Neural crest cell (in vitro differentiated cells): ENCODE results near the gene GFPT2. TPM values are rescaled to one million over a fixed set of nuclear protein-coding genes. Genes with fewer than 3 reads are reported as not detected.

Experiments
- DNase-seq: peaks from one replicate; pipeline ENCODE4 v3.0.0; 2021; ENCODE audit warnings: low read depth, mixed read lengths, low spot score
- H3K27ac Mint-ChIP-seq: one replicate; pipeline ENCODE4 v1.8.0; 2021; ENCODE audit warnings: mild to moderate bottlenecking, mixed read lengths; ENCODE audit not compliant: unreplicated experiment
- H3K27me3 Mint-ChIP-seq: 2 replicates; pipeline ENCODE4 v1.8.0; 2021; ENCODE audit warnings: low read depth, mild to moderate bottlenecking, mixed read lengths
- H3K36me3 Mint-ChIP-seq: 2 replicates; pipeline ENCODE4 v1.8.0; 2021; ENCODE audit warnings: low read depth, mild to moderate bottlenecking, mixed read lengths
- H3K4me1 Mint-ChIP-seq: 2 replicates; pipeline ENCODE4 v1.8.0; 2021; ENCODE audit warnings: mixed read lengths
- H3K4me3 Mint-ChIP-seq: one replicate; pipeline ENCODE4 v1.8.0; 2021; ENCODE audit warnings: mild to moderate bottlenecking, mixed read lengths
- H3K9me3 Mint-ChIP-seq: 2 replicates; pipeline ENCODE4 v1.8.0; 2021; ENCODE audit warnings: mixed read lengths
- total RNA-seq: library from RNA; stranded (reverse); gene quantifications from 2 replicates; pipeline ENCODE4 v1.2.1, GENCODE V29; 2021
- TF ChIP-seq, protein P1 (sequence below): fragments of 200-600 bp; sonication (generic); conservative IDR thresholded peaks from 2 replicates; pipeline ENCODE4 v1.5.0; 2021; ENCODE audit warnings: antibody characterized with exemption, mild to moderate bottlenecking

The GFPT2 gene
- total RNA-seq, 1 donor from 2014 or later = 12.5 TPM

DNA sequence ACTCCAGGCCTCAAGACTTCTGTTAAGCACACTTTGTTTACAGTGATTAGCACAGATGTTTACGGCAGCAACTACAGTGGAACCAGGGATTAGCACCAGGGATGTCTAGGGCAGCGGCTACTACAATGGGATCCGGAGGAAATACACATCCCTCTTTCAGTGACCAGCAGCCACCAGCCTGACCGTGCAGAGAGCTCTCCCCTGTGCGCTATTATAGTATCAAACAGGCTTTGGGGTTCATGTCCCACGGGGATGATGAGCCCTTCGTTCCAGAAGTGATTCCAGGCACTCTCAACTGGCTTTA, 21.5 kb downstream of the GFPT2 start:
- DNase-seq = no peak
- Mint-ChIP-seq H3K27ac (no peak overlapping the region), H3K36me3 (peaks cover 10% of the 10 kb centered on the region)

DNA sequence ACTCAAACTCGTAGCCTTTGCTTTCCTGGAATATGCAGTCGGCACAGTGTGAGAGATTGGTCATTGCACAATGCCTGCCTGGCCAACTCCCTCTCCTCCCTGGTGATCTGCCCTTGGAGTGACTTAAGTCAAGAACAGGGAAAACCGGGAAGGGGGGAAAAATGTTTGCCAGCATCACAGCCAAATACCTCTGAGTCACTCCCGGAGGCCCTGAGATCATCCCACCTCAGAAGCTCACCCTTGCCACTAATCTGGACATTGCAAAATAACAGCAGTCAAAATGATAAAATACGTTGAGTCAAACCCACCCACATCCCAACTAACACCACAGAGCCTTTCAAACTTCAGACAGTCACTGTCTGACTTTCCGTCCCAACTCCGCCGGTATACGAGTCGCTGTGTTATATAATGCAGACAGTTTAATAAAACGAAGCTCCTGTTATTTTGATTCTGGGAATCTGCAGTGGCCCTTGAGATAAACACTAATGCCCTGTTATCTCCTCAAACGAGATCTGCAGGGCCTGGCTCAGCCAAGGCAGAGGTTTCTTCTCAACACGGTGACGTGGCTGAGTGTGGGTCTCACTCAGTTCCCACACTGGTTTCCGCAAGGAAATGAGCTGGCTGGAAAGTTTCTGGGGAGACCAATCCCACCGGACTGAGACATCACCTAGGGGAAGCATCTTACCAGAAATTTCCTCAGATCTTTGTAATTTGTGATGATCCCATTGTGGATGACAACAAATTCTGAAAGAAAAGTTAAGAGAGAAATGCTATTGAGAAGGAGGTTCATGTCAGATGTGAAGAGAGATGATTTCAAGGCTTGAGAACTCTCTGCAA, 22.1 kb downstream of the GFPT2 start:
- peaks cover 5% of the 10 kb centered on the region for H3K4me1 Mint-ChIP-seq
- DNase-seq = no peak

More for the DNA sequence above, 21.5 kb downstream of the GFPT2 start:
- Mint-ChIP-seq H3K4me1 (peaks cover 5% of the 10 kb centered on the region), H3K4me3 (no peak overlapping the region), H3K9me3 (no peaks in the 10 kb centered on the region), H3K27me3 (no peaks in the 10 kb centered on the region)
- TF ChIP-seq, protein P1, sequence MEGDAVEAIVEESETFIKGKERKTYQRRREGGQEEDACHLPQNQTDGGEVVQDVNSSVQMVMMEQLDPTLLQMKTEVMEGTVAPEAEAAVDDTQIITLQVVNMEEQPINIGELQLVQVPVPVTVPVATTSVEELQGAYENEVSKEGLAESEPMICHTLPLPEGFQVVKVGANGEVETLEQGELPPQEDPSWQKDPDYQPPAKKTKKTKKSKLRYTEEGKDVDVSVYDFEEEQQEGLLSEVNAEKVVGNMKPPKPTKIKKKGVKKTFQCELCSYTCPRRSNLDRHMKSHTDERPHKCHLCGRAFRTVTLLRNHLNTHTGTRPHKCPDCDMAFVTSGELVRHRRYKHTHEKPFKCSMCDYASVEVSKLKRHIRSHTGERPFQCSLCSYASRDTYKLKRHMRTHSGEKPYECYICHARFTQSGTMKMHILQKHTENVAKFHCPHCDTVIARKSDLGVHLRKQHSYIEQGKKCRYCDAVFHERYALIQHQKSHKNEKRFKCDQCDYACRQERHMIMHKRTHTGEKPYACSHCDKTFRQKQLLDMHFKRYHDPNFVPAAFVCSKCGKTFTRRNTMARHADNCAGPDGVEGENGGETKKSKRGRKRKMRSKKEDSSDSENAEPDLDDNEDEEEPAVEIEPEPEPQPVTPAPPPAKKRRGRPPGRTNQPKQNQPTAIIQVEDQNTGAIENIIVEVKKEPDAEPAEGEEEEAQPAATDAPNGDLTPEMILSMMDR = no peak

DNA sequence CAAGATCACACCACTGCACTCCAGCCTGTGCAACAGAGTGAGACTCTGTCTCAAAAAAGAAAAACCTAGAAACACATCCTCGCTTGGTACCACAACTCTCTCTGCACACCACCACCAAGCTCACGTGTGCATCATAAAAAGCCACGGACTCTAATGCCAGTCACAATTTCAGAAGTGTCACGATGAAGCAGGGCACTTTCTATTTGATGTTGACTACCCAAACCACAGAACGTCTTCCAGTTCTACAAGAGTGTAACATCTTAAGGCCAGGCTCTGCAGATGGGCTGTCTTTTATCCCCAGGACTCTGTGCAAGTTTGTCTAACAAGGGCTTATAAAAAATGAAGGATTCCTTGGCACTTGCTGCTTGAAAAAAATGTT, 22.9 kb downstream of the GFPT2 start:
- no peak overlapping the region for H3K4me3 Mint-ChIP-seq
- no peak overlapping the region for H3K27ac Mint-ChIP-seq
- TF ChIP-seq, protein P1 = no peak
- peaks cover 10% of the 10 kb centered on the region for H3K36me3 Mint-ChIP-seq
- no peaks in the 10 kb centered on the region for H3K27me3 Mint-ChIP-seq
- no peaks in the 10 kb centered on the region for H3K9me3 Mint-ChIP-seq
- DNase-seq = no peak
- H3K4me1 Mint-ChIP-seq = peaks cover 5% of the 10 kb centered on the region

More for the DNA sequence above, 22.1 kb downstream of the GFPT2 start:
- Mint-ChIP-seq H3K27me3 (no peaks in the 10 kb centered on the region), H3K27ac (no peak overlapping the region), H3K36me3 (peaks cover 10% of the 10 kb centered on the region), H3K4me3 (no peak overlapping the region), H3K9me3 (no peaks in the 10 kb centered on the region)
- TF ChIP-seq, protein P1 = no peak

DNA sequence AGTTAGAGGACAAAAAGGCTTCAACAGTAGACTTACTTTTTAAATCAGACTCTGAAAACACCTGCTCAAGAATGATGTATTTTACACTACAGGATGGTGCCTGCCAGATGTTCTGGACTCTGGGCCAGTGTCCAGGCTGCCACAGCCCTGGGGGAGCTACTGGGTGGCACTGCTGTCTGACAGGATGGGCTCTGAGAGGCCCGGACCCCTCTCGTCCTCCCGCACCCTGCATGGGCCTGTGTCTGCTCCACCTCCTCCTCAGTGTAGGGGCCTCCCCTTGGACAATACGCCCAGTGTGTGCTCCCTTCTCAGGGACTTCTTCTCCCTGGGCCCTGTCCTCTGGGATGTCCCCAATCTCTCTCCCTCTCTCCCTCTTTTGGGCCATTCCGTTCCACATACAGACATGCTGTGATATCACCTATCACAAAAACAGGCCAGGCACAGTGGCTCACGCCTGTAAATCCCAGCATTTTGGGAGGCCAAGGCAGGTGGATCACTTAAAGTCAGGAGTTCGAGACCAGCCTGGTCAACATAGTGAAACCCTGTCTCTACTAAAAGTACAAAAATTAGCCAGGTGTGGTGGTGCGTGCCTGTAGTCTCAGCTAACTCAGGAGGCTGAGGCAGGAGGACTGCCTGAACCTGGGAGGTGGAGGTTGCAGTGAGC, 23.4 kb downstream of the GFPT2 start:
- Mint-ChIP-seq H3K27me3 (no peaks in the 10 kb centered on the region), H3K9me3 (no peaks in the 10 kb centered on the region), H3K27ac (no peak overlapping the region), H3K4me1 (peaks cover 6% of the 10 kb centered on the region), H3K36me3 (peaks cover 10% of the 10 kb centered on the region), H3K4me3 (no peak overlapping the region)
- TF ChIP-seq, protein P1 = no peak
- no peak for DNase-seq

DNA sequence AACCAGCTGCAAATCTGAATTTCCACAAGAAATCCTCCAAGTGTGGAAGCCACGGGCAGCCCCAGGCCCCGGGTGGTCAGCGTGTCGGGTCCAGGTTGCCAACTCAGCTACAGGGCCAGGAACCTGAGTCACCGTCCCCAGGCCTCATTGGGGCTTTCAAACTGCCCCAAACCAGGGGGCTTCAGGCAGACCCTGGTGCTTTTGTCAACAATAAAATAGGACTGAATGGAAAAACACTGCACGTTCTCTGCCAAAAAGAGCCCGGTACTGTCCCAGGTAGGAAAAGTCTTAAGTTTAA, 24.0 kb downstream of the GFPT2 start:
- H3K4me3 Mint-ChIP-seq = no peak overlapping the region
- TF ChIP-seq, protein P1 = no peak
- H3K36me3 Mint-ChIP-seq = peaks cover 10% of the 10 kb centered on the region
- no peak for DNase-seq
- H3K27ac Mint-ChIP-seq = peak overlapping the region; percentile 43
- no peaks in the 10 kb centered on the region for H3K9me3 Mint-ChIP-seq
- H3K27me3 Mint-ChIP-seq = no peaks in the 10 kb centered on the region
- H3K4me1 Mint-ChIP-seq = peaks cover 13% of the 10 kb centered on the region
